Activated CD4-positive, alpha-beta memory T cell treated with anti-CD3 and anti-CD28 coated beads, Interleukin-2, amount 10 ng/mL, durations not matched to agents 7 days and 5 days (primary cell): ENCODE results near the gene TLE5. TPM values are rescaled to one million over a fixed set of nuclear protein-coding genes. Genes with fewer than 3 reads are reported as not detected.
A peak's percentile ranks its signal among the peaks of the same experiment; 100 is the strongest.

ENCODE experiments used
- CTCF ChIA-PET: fragments of 350-600 bp; sonication (Branson Sonifier 250); formaldehyde crosslinking; loops from one replicate; lab custom pipeline; 2021; ENCODE audit warnings: antibody characterized with exemption, inconsistent platforms; lab: Charles Lee
- POLR2A ChIA-PET: fragments of 350-600 bp; sonication (Branson Sonifier 250); formaldehyde crosslinking; loops from one replicate; lab custom pipeline; 2021; ENCODE audit warnings: antibody characterized with exemption; lab: Charles Lee
- DNase-seq: peaks from one replicate; pipeline ENCODE4 v3.0.0-alpha.2; 2020
- H3K27ac Mint-ChIP-seq: one replicate; pipeline ENCODE4 v1.8.0; 2021; ENCODE audit warnings: mild to moderate bottlenecking, mixed read lengths
- H3K27me3 Mint-ChIP-seq: one replicate; pipeline ENCODE4 v1.8.0; 2021; ENCODE audit warnings: mixed read lengths
- H3K36me3 Mint-ChIP-seq: one replicate; pipeline ENCODE4 v1.8.0; 2021; ENCODE audit warnings: low read depth, mixed read lengths
- H3K4me1 Mint-ChIP-seq: one replicate; pipeline ENCODE4 v1.8.0; 2021; ENCODE audit warnings: mixed read lengths
- H3K4me3 Mint-ChIP-seq: one replicate; pipeline ENCODE4 v1.8.0; 2021; ENCODE audit warnings: mild to moderate bottlenecking, mixed read lengths
- H3K9me3 Mint-ChIP-seq: one replicate; pipeline ENCODE4 v1.8.0; 2021; ENCODE audit warnings: mixed read lengths
- total RNA-seq, 2 experiments: library from RNA; stranded (reverse); gene quantifications; one replicate each; pipeline ENCODE4 v1.2.3, GENCODE V29; 2021

The TLE5 gene
- total RNA-seq, 2 experiments from 2014 or later: 712 to 724 TPM

- DNase-seq: no peak
- no peak overlapping the region for H3K4me3 Mint-ChIP-seq
- H3K9me3 Mint-ChIP-seq: no peaks in the 10 kb centered on the region
- H3K27ac Mint-ChIP-seq: no peak overlapping the region
- H3K27me3 Mint-ChIP-seq: peaks cover 37% of the 10 kb centered on the region
- H3K4me1 Mint-ChIP-seq: peaks cover 18% of the 10 kb centered on the region
- ChIA-PET POLR2A (interaction anchor here (1.0 kb wide), 1 partner anchor 49 kb away, joined by 3 read pairs; no protein-coding TSS in a partner anchor), CTCF (no interaction called here)
- H3K36me3 Mint-ChIP-seq: no peaks in the 10 kb centered on the region
Observed at GRCh38 chr19:3100747-3101730, 38.7 kb upstream of the TLE5 start.

DNA sequence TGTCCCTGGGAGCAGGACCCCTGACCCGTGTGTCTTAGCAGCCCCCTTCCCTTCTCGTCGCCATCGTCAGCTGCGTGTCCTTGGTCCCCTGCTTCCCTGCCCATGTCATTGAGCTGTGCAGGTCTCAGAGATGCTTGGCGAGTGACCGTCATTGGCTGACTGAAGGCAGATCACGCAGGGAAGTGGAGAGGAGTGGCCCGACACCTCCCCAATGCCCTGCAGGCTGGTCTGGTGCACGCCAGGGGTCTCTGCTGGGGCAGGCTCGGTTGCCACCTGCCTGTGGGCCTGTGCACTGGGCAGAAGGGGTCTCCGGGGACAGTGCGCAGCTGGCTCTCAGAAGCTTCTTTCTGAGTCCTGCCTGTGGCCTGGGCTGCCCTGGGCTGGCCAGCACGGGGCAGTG lies 38.0 kb upstream of the TLE5 start:
- ChIA-PET CTCF (no interaction called here), POLR2A (interaction anchor here (1.0 kb wide), 1 partner anchor 48 kb away, joined by 3 read pairs; no protein-coding TSS in a partner anchor)
- DNase-seq: no peak
- Mint-ChIP-seq H3K27me3 (peaks cover 44% of the 10 kb centered on the region), H3K4me1 (peaks cover 26% of the 10 kb centered on the region), H3K27ac (no peak overlapping the region), H3K36me3 (no peaks in the 10 kb centered on the region), H3K4me3 (no peak overlapping the region), H3K9me3 (no peaks in the 10 kb centered on the region)

DNA sequence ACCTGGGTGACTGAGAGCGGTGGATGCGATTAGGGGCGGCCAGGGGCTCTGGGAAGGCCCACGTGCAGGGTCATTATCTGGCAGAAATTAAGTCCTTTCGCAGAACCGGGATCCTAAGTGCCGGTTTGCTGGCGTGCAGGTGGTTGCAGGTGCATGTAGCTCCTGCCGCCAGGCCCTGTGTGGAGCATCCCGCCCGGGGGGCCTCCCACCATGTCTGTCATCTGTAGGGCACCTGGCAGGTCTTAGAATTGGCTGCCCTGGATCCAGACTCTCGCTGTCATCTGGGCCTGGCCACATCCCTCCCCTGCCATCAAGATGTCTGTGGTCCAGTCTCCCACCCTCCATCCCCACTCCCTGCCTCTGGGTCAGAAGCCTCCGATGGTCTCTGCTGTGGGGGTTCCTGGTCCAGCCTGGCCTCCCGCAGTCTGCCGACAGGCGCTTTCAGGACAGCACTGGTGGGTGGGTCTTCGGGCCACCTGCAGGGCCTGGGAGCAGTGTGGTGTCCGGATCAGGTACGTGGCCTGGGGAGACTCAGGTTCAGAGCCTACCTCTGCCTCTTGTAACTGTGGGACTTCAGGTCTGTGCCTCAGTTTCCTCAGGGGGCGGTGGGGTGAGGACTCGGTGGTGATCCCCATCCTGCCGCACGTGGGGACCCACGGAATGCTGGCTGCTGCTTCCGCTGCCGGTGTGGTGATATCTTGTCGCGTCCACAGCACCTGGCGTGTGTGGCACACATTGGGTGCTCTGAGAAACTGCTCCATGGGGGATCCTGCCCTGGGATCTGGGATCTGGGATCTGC lies 37.3 kb upstream of the TLE5 start:
- POLR2A ChIA-PET: interaction anchor here (1.0 kb wide), 1 partner anchor 48 kb away, joined by 3 read pairs; no protein-coding TSS in a partner anchor
- CTCF ChIA-PET: interaction anchor here (1.7 kb wide), 1 partner anchor 9 kb away, joined by 7 read pairs; no protein-coding TSS in a partner anchor
- Mint-ChIP-seq H3K27me3 (peaks cover 49% of the 10 kb centered on the region), H3K36me3 (no peaks in the 10 kb centered on the region), H3K27ac (no peak overlapping the region), H3K4me1 (peaks cover 31% of the 10 kb centered on the region), H3K4me3 (no peak overlapping the region), H3K9me3 (no peaks in the 10 kb centered on the region)
- no peak for DNase-seq

DNA sequence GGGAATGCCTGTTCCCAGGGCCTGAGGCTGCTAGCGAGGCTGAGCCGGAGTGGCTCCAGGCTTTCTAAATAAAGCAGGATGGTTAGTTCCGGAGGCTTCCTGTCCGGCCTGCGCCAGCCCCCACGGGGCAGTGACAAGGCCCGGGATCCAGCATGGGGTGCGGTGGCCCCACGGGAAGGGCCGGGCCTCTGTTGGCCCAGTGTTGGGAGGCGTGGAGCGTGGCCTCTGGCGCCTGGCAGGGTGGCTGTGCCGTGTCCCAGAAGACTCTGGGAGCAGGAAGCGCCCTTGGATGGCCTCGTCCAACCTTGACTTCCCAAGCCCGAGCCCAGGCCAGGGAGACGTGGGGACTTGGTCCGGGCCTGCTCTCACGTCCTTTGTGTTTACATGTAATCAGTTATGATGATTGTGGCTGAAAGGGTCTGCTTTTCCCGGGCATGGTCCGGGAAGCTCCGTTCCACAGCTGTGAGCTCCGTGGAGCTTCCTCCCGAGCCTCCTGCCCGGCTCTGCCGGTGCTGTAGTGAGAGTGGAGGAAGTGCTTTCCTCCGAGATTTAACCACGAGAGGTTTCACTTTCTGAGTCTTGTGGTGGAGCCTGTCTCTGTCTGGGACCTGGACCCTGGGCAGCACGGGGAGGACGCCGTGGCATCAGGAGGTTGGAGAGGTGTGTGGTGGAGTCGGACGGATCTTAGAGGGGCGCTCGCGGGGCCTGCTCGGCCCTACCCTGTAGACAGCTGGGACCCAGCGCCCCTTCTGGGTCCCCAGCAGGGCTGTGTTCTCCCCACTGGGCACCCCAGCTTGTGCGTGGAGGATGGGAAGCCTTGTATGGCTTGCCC lies 36.4 kb upstream of the TLE5 start:
- Mint-ChIP-seq H3K27ac (no peak overlapping the region), H3K4me3 (no peak overlapping the region), H3K36me3 (no peaks in the 10 kb centered on the region), H3K4me1 (peaks cover 26% of the 10 kb centered on the region), H3K9me3 (no peaks in the 10 kb centered on the region), H3K27me3 (peaks cover 47% of the 10 kb centered on the region)
- no peak for DNase-seq
- POLR2A ChIA-PET: no interaction called here
- CTCF ChIA-PET: interaction anchor here (1.7 kb wide), 1 partner anchor 10 kb away, joined by 7 read pairs; no protein-coding TSS in a partner anchor

- ChIA-PET POLR2A (no interaction called here), CTCF (interaction anchor here (1.7 kb wide), 1 partner anchor 10 kb away, joined by 7 read pairs; no protein-coding TSS in a partner anchor)
- DNase-seq: no peak
- H3K36me3 Mint-ChIP-seq: no peaks in the 10 kb centered on the region
- no peak overlapping the region for H3K4me3 Mint-ChIP-seq
- H3K27ac Mint-ChIP-seq: no peak overlapping the region
- peaks cover 47% of the 10 kb centered on the region for H3K27me3 Mint-ChIP-seq
- H3K9me3 Mint-ChIP-seq: no peaks in the 10 kb centered on the region
- peaks cover 24% of the 10 kb centered on the region for H3K4me1 Mint-ChIP-seq
Observed at GRCh38 chr19:3098141-3098514, 35.8 kb upstream of the TLE5 start.

- Mint-ChIP-seq H3K36me3 (no peaks in the 10 kb centered on the region), H3K27ac (no peak overlapping the region), H3K4me1 (peaks cover 24% of the 10 kb centered on the region), H3K4me3 (no peak overlapping the region), H3K27me3 (peaks cover 53% of the 10 kb centered on the region), H3K9me3 (no peaks in the 10 kb centered on the region)
- no peak for DNase-seq
- POLR2A ChIA-PET: no interaction called here
- CTCF ChIA-PET: interaction anchor here (1.7 kb wide), 1 partner anchor 11 kb away, joined by 7 read pairs; no protein-coding TSS in a partner anchor
Observed at GRCh38 chr19:3097442-3097871, 35.2 kb upstream of the TLE5 start.

DNA sequence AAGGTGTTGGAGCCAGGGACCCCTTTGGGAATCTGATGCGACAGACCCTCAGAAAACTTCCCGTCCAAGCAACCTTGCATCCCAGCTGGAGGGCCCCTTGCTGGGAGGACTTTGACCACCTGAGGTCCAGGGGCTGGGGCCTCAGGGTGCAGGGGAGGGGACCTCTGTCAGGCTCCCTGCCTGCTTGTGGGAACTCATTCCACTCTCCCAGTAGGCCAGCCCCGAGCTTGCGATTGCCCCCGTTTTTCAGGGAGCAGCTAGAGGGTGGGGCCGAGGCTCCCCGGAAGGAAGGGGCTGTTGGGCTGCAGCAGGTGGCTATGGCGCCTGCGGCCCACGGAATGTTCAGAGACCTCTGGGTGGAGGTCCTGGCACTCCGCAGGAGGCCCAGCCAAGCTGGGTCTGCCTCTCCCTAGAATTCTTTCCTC lies 34.6 kb upstream of the TLE5 start:
- Mint-ChIP-seq H3K27me3 (peaks cover 53% of the 10 kb centered on the region), H3K9me3 (no peaks in the 10 kb centered on the region), H3K27ac (no peak overlapping the region), H3K36me3 (no peaks in the 10 kb centered on the region), H3K4me1 (peaks cover 24% of the 10 kb centered on the region), H3K4me3 (no peak overlapping the region)
- ChIA-PET CTCF (interaction anchor here (0.8 kb wide), 1 partner anchor 12 kb away, joined by 3 read pairs; no protein-coding TSS in a partner anchor), POLR2A (no interaction called here)
- no peak for DNase-seq

DNA sequence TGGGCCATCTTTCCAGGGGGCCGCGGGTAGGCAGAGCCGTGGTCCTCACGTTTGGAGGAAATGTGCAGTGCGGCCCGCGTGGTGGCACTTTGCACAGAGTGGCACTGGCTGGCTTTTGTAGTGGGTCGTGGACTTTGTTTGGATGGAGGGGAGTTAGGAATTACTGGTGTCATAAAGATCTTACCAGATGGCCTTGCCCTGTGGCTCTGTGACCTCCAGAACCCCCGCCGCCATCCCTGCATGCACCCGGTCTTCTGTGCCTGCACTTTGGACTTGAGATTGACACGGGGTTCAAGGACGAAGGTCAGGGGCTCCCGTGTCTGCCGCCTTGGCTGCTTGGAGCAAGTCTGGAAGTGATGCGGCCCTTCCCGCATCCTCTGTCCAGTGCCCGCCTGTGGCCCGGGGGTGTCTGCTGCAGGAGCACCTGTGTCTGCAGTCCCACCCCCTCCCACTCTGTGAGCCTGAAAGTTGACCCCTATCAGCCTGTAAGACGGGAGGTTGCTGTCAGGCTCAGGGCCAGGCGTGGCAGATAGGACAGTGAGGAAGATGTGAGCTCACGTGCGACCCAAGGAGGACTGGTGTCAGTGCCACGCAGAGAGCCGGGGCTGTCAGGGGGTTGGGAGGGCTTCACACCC lies 34.1 kb upstream of the TLE5 start:
- peaks cover 50% of the 10 kb centered on the region for H3K27me3 Mint-ChIP-seq
- POLR2A ChIA-PET: interaction anchor here (1.0 kb wide), 1 partner anchor 11 kb away, joined by 3 read pairs; no protein-coding TSS in a partner anchor
- CTCF ChIA-PET: interaction anchor here (0.8 to 2.2 kb wide), 2 partner anchors 7 to 12 kb away, joined by 3 to 10 read pairs; no protein-coding TSS in a partner anchor
- no peaks in the 10 kb centered on the region for H3K9me3 Mint-ChIP-seq
- no peak overlapping the region for H3K27ac Mint-ChIP-seq
- peaks cover 24% of the 10 kb centered on the region for H3K4me1 Mint-ChIP-seq
- no peak for DNase-seq
- no peak overlapping the region for H3K4me3 Mint-ChIP-seq
- no peaks in the 10 kb centered on the region for H3K36me3 Mint-ChIP-seq

- Mint-ChIP-seq H3K4me3 (peak overlapping the region; percentile 21), H3K36me3 (no peaks in the 10 kb centered on the region), H3K9me3 (no peaks in the 10 kb centered on the region), H3K27me3 (peaks cover 48% of the 10 kb centered on the region), H3K27ac (no peak overlapping the region), H3K4me1 (peaks cover 24% of the 10 kb centered on the region)
- no peak for DNase-seq
- ChIA-PET POLR2A (interaction anchor here (1.0 kb wide), 1 partner anchor 11 kb away, joined by 3 read pairs; no protein-coding TSS in a partner anchor), CTCF (interaction anchor here (2.2 kb wide), 1 partner anchor 8 kb away, joined by 10 read pairs; no protein-coding TSS in a partner anchor)
Observed at GRCh38 chr19:3095441-3096191, 33.3 kb upstream of the TLE5 start.

- peaks cover 24% of the 10 kb centered on the region for H3K4me1 Mint-ChIP-seq
- ChIA-PET POLR2A (no interaction called here), CTCF (interaction anchor here (2.2 kb wide), 1 partner anchor 9 kb away, joined by 10 read pairs; no protein-coding TSS in a partner anchor)
- no peaks in the 10 kb centered on the region for H3K9me3 Mint-ChIP-seq
- H3K27ac Mint-ChIP-seq: no peak overlapping the region
- peak; percentile 33 for DNase-seq
- H3K36me3 Mint-ChIP-seq: no peaks in the 10 kb centered on the region
- peaks cover 43% of the 10 kb centered on the region for H3K27me3 Mint-ChIP-seq
- H3K4me3 Mint-ChIP-seq: peak overlapping the region; percentile 21
Observed at GRCh38 chr19:3094601-3095440, 32.5 kb upstream of the TLE5 start.
